ENCODE data around the gene NDUFAF3.

DNA sequence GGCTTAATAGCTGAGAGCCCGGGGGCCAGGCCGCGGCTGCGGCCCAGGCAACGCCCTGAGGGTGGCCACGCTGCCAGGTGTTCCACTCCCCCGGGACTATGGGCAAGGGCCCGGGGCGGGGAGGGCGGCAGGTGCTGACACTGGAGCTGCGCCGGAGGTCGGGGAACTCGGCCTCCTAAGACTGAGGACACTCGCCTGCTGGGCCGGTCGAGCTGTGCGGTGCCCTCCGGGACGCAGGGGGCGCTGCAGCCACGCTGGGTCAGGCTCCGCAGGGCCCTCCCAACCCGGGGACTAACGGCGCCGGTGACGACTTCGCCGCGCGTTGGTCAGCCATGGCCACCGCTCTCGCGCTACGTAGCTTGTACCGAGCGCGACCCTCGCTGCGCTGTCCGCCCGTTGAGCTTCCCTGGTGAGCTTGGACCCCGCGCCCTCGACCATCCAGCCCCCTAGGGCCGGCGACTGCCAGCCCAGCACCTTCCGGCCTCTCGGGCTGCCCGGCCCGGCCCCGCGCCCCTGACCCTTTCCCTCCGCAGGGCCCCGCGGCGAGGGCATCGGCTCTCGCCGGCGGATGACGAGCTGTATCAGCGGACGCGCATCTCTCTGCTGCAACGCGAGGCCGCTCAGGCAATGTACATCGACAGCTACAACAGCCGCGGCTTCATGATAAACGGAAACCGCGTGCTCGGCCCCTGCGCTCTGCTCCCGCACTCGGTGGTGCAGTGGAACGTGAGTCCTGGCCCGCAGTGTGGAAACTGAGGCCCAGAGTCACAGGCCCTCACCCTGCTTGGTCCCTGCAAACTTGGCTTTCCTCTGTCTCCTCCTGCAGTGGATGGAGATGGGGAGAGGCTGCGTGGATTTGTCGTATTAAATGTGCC is at the start of gene NDUFAF3:
- TF ChIP-seq, protein P1, sequence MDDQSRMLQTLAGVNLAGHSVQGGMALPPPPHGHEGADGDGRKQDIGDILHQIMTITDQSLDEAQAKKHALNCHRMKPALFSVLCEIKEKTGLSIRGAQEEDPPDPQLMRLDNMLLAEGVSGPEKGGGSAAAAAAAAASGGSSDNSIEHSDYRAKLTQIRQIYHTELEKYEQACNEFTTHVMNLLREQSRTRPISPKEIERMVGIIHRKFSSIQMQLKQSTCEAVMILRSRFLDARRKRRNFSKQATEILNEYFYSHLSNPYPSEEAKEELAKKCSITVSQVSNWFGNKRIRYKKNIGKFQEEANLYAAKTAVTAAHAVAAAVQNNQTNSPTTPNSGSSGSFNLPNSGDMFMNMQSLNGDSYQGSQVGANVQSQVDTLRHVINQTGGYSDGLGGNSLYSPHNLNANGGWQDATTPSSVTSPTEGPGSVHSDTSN (IDR thresholded peaks at IDR 0.05) = no peak
- TF ChIP-seq, protein P2, sequence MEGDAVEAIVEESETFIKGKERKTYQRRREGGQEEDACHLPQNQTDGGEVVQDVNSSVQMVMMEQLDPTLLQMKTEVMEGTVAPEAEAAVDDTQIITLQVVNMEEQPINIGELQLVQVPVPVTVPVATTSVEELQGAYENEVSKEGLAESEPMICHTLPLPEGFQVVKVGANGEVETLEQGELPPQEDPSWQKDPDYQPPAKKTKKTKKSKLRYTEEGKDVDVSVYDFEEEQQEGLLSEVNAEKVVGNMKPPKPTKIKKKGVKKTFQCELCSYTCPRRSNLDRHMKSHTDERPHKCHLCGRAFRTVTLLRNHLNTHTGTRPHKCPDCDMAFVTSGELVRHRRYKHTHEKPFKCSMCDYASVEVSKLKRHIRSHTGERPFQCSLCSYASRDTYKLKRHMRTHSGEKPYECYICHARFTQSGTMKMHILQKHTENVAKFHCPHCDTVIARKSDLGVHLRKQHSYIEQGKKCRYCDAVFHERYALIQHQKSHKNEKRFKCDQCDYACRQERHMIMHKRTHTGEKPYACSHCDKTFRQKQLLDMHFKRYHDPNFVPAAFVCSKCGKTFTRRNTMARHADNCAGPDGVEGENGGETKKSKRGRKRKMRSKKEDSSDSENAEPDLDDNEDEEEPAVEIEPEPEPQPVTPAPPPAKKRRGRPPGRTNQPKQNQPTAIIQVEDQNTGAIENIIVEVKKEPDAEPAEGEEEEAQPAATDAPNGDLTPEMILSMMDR (IDR thresholded peaks at IDR 0.05) = peak; percentile 88
- TF ChIP-seq TEAD4 (IDR thresholded peaks at IDR 0.05; ENCODE audit: borderline replicate concordance, insufficient read depth) (no peak), FOXM1 (IDR thresholded peaks at IDR 0.05; ENCODE audit: low read depth) (peak; percentile 14; the same call in 1 of the 2 replicates)

Measured in SK-N-SH (cell line).